ENCODE results near the gene PHYKPL. TPM values are rescaled to one million over a fixed set of nuclear protein-coding genes. Genes with fewer than 3 reads are reported as not detected.

Gene PHYKPL
- total RNA-seq (2022; extraction: Qiagen RNA extraction) = 6.1 to 9.4 TPM (median 8.9 TPM) in 5 replicates

DNA sequence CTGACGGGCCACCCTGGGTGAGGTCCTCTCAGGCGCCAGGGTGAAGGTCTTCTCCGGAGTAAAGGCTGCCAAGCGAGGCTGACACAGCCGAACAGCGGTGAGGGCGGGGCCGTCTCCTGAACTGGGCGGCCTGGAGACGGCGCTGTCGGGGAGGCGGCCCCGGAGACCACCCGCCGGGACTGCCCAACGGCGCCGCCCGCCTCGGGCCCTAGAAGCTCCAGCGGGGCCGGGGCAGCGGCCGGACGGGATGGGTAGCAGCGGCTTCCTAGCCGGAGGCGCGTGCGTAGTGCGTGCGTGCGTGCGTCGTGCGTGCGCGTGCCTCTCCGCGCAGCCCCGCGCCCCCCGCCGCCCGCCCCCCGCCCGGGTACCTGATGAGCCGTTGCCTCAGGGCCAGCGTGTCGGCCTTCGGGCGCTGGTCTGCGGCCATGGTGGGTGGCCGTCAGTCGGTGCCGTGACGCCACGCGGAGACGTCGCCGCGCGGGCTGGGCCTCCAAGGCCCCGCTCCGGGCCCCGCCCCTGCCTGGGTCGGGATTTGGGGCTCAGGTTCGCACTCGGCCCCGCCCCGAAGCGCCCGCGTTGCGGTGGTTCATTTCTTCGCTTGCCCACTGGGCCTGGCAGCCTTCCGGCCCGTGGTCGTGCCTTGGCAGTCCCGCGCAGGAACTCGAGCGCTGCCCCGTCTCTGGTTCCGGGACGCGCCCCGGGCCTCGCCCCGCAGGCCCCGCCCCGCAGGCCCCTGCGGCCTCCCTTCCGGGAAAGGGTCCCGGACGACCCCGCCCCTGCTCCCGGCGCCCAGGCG, at the start of gene PHYKPL:
Gene PHYKPL, minus strand, starts transcription at position 679 of the 796 bp plus-strand sequence. Its CDS starts 252 bp downstream, at position 427.

DNA sequence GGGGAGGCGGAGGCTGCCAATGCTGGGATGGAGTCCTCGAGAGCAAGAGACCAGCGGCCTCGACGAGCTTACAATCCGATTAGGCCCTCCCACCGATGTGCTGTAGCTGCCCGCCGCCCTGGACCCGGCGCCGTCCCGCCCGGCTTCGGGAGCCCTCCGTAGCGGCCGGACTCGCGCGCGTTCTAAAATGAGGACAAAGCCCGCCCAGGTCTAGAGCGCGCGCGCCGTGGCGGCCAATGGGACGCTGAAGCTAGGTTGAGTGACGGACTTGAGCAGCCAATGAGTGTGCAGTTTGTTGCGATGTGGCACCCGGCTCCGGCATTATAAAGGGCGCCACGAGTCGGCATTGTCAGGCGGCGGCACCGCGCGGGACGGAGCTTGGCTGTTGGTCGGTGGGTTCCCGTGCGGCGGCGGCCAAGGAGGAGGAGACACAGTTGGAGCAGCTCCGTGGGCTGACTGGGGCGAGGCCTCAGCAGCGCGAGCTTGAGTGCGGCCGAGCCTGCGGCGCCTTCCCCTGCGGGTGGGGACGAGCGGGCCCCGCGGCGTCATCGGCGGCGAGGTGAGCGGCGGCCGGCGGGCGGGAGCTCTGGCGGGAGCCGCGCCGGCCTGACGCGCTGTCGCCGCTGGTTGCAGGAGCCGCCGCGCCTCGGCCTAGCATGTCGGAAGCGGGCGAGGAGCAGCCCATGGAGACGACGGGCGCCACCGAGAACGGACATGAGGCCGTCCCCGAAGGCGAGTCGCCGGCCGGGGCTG, 28.2 kb downstream of the PHYKPL start, which contains the start of gene HNRNPAB:
Gene HNRNPAB, plus strand, starts transcription at position 352 of the 753 bp plus-strand sequence. Its CDS starts 305 bp downstream, at position 657.

DNA sequence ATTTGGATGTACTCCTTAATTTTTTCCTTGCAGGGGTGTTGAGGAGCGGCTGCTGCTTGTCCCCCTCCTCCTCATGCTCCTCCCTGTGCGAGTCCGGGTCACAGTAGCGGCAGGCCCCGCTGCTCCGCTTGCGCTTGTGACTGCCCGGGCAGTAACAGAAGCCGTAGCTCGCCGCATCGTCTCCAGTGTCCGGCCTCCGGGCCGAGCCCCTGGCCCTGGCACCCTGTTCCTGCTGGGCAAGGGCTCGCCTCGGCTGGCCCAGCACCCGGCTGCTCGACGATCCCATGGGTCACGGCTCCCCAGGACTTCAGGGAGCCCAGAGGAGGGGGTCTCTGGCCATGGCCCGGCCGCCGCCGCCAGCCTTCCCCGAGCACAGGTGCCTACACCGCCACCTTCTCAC, 45.6 kb downstream of the PHYKPL start, which contains the start of gene GMCL2:
Gene GMCL2, minus strand, starts transcription at position 358 of the 400 bp plus-strand sequence. Its CDS starts 72 bp downstream, at position 286.

Other genes starting within 250 kb of the PHYKPL start
- 0.06 to 0.34 TPM (median 0.12 TPM) in 3 of 5 replicates, not detected in the others for gene PROP1, start 236.6 kb downstream of the PHYKPL start, total RNA-seq (2022; extraction: Qiagen RNA extraction)
- 0.77 to 1.1 TPM (median 1.0 TPM) in 5 replicates for gene N4BP3, start 119.3 kb downstream of the PHYKPL start, total RNA-seq (2022; extraction: Qiagen RNA extraction)
- gene RMND5B, start 101.8 kb downstream of the PHYKPL start, total RNA-seq (2022; extraction: Qiagen RNA extraction) = 23.6 to 32.0 TPM (median 29.5 TPM) in 5 replicates
- 387 to 490 TPM (median 405 TPM) in 5 replicates for gene NHP2, start 78.9 kb downstream of the PHYKPL start, total RNA-seq (2022; extraction: Qiagen RNA extraction)
- not detected in 5 replicates for gene GMCL2, start 45.4 kb downstream of the PHYKPL start, total RNA-seq (2022; extraction: Qiagen RNA extraction)
- 303 to 325 TPM (median 313 TPM) in 5 replicates for gene HNRNPAB, start 28.3 kb downstream of the PHYKPL start, total RNA-seq (2022; extraction: Qiagen RNA extraction)